HG02759 (cell line): ENCODE measurements around the gene PRSS1.

Experiments
- ATAC-seq: cut with Tn5 transposase; IDR thresholded peaks from one replicate; pipeline ENCODE4 v1.9.1; 2021; ENCODE audit warnings: mild to moderate bottlenecking, moderate library complexity; ENCODE audit not compliant: unreplicated experiment

PRSS1 gene

DNA sequence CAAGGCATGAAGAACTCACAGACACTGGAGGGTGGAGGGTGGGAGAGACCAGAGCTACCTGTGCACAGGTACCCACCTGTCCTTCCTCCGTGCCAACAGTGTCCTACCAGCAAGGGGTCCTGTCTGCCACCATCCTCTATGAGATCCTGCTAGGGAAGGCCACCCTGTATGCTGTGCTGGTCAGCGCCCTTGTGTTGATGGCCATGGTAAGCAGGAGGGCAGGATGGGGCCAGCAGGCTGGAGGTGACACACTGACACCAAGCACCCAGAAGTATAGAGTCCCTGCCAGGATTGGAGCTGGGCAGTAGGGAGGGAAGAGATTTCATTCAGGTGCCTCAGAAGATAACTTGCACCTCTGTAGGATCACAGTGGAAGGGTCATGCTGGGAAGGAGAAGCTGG lies 43.3 kb downstream of the PRSS1 start:
- ATAC-seq: no peak

- no peak for ATAC-seq
Observed at GRCh38 chr7:142793156-142793555, 43.9 kb downstream of the PRSS1 start.

- no peak for ATAC-seq
Observed at GRCh38 chr7:142795339-142795863, 46.1 kb downstream of the PRSS1 start.

- ATAC-seq: no peak
Observed at GRCh38 chr7:142796001-142796500, 46.8 kb downstream of the PRSS1 start.

DNA sequence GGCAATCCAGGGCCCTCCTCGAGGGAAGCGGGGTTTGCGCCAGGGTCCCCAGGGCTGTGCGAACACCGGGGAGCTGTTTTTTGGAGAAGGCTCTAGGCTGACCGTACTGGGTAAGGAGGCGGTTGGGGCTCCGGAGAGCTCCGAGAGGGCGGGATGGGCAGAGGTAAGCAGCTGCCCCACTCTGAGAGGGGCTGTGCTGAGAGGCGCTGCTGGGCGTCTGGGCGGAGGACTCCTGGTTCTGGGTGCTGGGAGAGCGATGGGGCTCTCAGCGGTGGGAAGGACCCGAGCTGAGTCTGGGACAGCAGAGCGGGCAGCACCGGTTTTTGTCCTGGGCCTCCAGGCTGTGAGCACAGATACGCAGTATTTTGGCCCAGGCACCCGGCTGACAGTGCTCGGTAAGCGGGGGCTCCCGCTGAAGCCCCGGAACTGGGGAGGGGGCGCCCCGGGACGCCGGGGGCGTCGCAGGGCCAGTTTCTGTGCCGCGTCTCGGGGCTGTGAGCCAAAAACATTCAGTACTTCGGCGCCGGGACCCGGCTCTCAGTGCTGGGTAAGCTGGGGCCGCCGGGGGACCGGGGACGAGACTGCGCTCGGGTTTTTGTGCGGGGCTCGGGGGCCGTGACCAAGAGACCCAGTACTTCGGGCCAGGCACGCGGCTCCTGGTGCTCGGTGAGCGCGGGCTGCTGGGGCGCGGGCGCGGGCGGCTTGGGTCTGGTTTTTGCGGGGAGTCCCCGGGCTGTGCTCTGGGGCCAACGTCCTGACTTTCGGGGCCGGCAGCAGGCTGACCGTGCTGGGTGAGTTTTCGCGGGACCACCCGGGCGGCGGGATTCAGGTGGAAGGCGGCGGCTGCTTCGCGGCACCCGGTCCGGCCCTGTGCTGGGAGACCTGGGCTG lies 47.5 kb downstream of the PRSS1 start:
- peak; percentile 52 for ATAC-seq

DNA sequence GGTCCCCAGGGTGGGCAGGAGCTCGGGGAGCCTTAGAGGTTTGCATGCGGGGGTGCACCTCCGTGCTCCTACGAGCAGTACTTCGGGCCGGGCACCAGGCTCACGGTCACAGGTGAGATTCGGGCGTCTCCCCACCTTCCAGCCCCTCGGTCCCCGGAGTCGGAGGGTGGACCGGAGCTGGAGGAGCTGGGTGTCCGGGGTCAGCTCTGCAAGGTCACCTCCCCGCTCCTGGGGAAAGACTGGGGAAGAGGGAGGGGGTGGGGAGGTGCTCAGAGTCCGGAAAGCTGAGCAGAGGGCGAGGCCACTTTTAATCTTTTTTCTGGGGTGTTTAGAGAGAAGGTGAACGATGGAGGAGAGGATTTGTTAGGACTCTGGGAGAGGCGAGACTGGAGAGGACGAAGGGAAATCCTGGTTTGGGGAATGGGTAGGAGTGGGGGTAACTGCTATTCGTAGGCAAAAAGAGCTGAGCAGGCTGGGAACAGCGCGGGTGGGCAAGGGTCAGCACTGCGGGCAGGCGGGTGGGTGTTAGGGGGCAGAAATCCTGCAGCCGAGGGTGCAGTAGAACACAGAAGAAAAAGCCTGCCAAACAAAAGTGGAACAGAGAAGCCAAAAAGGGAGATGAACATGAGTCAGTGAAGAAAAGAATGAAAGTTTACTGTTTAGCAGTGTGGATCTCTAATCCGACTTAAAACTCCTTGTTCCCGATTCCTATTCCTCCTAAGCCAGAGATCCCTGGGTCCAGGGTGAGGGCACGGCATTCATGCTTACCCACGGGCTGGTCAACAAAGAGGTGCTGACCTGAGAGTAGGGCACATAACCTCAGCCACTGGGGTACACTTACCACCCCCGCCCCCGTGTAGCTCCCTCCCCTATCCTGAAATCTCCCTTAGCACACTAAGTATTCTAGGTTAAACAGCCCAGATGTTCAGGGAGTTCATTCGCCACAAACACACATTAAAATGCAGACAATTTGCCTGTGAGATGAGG lies 48.4 kb downstream of the PRSS1 start:
- ATAC-seq: peak; percentile 42

- ATAC-seq: no peak
Observed at GRCh38 chr7:142798451-142799436, 49.5 kb downstream of the PRSS1 start.

- ATAC-seq: no peak
Observed at GRCh38 chr7:142799437-142799835, 50.2 kb downstream of the PRSS1 start.

GRCh38 chr7:142800088-142800487 lies 50.8 kb downstream of the PRSS1 start:
- no peak for ATAC-seq

GRCh38 chr7:142800699-142801260 lies 51.5 kb downstream of the PRSS1 start:
- ATAC-seq: no peak

GRCh38 chr7:142801601-142802295 lies 52.5 kb downstream of the PRSS1 start:
- no peak for ATAC-seq

GRCh38 chr7:142802301-142802700 lies 53.0 kb downstream of the PRSS1 start:
- ATAC-seq: no peak
